PC-9 (cell line): Measurements from ENCODE around the gene LDLRAD3. TPM values are rescaled to one million over a fixed set of nuclear protein-coding genes. Genes with fewer than 3 reads are reported as not detected.

ENCODE experiments used
- BruUV-seq: library from RNA; stranded (reverse); fragments of 400-500 nt; replicated peaks from 2 replicates; lab custom pipeline; 2021; lab: Mats Ljungman, UMichigan
- CTCF ChIA-PET: fragments of 300-600 bp; sonication (Branson Sonifier 250); formaldehyde crosslinking; loops from one replicate; lab custom pipeline; 2022; ENCODE audit warnings: antibody characterized with exemption; lab: Charles Lee
- POLR2A ChIA-PET: fragments of 300-600 bp; sonication (Branson Sonifier 250); formaldehyde crosslinking; loops from one replicate; lab custom pipeline; 2022; ENCODE audit warnings: antibody characterized with exemption; ENCODE audit not compliant: unreplicated experiment; lab: Charles Lee
- DNase-seq, 2 experiments: peaks; one replicate each; pipeline versions ENCODE4 v3.0.0 to v3.0.0-alpha.2; 2015 to 2022; ENCODE audit warnings: mixed read lengths in 1 of 2
- H2AFZ ChIP-seq: fragments of 200-600 bp; sonication (generic); 2 replicates; pipeline ENCODE4 v1.8.1; 2017; ENCODE audit warnings: antibody characterized with exemption
- H3F3A ChIP-seq: fragments of 200-600 bp; sonication (generic); 2 replicates; pipeline ENCODE4 v1.8.1; 2017; ENCODE audit warnings: antibody characterized with exemption, mild to moderate bottlenecking, low read depth; ENCODE audit not compliant: insufficient read depth
- H3K27ac ChIP-seq: fragments of 200-600 bp; sonication (generic); 2 replicates; pipeline ENCODE4 v1.6.1; 2016; ENCODE audit warnings: mixed run types
- H3K27me3 ChIP-seq: fragments of 200-600 bp; sonication (generic); 2 replicates; pipeline ENCODE4 v1.6.1; 2016; ENCODE audit warnings: low read depth, mixed run types; ENCODE audit not compliant: insufficient read depth
- H3K36me3 ChIP-seq: fragments of 200-600 bp; sonication (generic); 2 replicates; pipeline ENCODE4 v1.6.1; 2016; ENCODE audit warnings: low read depth, mixed run types
- H3K4me1 ChIP-seq: fragments of 200-600 bp; sonication (generic); replicated peaks from 2 replicates; pipeline ENCODE4 v1.6.1; 2016; ENCODE audit warnings: mixed run types; ENCODE audit not compliant: insufficient read depth
- H3K4me2 ChIP-seq: fragments of 200-600 bp; sonication (generic); 2 replicates; pipeline ENCODE4 v1.6.1; 2017; ENCODE audit warnings: mixed run types
- H3K4me3 ChIP-seq: fragments of 200-600 bp; sonication (generic); 2 replicates; pipeline ENCODE4 v1.6.1; 2016; ENCODE audit warnings: mixed run types
- H3K79me2 ChIP-seq: fragments of 200-600 bp; sonication (generic); 2 replicates; pipeline ENCODE4 v1.6.1; 2017; ENCODE audit warnings: low read depth, mixed run types
- H3K9me2 ChIP-seq: fragments of 200-600 bp; sonication (generic); 2 replicates; pipeline ENCODE4 v1.8.1; 2017; ENCODE audit warnings: mild to moderate bottlenecking; ENCODE audit not compliant: insufficient read depth
- H3K9me3 ChIP-seq: fragments of 200-600 bp; sonication (generic); 2 replicates; pipeline ENCODE4 v1.8.1; 2016; ENCODE audit warnings: low read depth; ENCODE audit not compliant: insufficient read depth
- H4K20me1 ChIP-seq: fragments of 200-600 bp; sonication (generic); 2 replicates; pipeline ENCODE4 v1.8.1; 2017; ENCODE audit not compliant: insufficient read depth
- EZH2 ChIP-seq: fragments of 200-600 bp; sonication (generic); IDR thresholded peaks from 2 replicates; pipeline ENCODE4 v1.8.0; 2017; ENCODE audit warnings: antibody characterized with exemption, low read depth
- intact Hi-C: fragments of 100-400 bp; cut with micrococcal nuclease; formaldehyde crosslinking; loops from one replicate; pipeline ENCODE4 v1.10.0; 2022; ENCODE audit not compliant: unreplicated experiment
- total RNA-seq: library from RNA; stranded (reverse); gene quantifications from 2 replicates; pipeline ENCODE4 v1.2.3, GENCODE V29; 2021
- TF ChIP-seq, protein P1 (sequence below): fragments of 200-600 bp; sonication (generic); conservative IDR thresholded peaks from 2 replicates; pipeline ENCODE4 v1.6.1; 2017; ENCODE audit warnings: mixed run types, antibody characterized with exemption, mild to moderate bottlenecking, moderate library complexity

Gene LDLRAD3
- total RNA-seq, 1 experiment from 2014 or later, result 15.9 TPM

DNA sequence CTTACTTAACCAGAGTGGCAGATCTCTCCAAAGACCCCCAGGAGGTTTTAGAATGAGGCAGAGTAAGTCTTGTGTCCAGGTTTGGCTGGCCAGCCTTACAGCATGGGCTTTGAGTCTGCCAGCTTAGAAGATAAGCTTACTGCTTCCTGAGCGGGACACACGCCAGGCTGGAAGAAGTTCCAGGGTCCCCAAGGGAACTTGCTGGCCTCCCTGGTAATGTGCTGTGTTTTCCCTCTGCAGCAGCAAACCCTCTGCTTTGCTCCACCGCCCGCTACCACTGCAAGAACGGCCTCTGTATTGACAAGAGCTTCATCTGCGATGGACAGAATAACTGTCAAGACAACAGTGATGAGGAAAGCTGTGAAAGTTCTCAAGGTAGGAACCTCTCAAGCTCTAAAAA lies 154.2 kb downstream of the LDLRAD3 start:
- DNase-seq, result no peak
- Histone ChIP-seq H3K36me3 (0 out of 2 replicates have a peak, but pooled peaks cover 17% of the 10 kb centered on the region), H3K4me1 (no peaks in the 10 kb centered on the region), H3K4me2 (no peak overlapping the region), H3K9me3 (no peaks in the 10 kb centered on the region), H3K27ac (no peak overlapping the region), H4K20me1 (no peaks in the 10 kb centered on the region), H3K79me2 (no peaks in the 10 kb centered on the region), H3F3A (no peaks in the 10 kb centered on the region), H3K9me2 (no peaks in the 10 kb centered on the region), H3K4me3 (no peak overlapping the region), H2AFZ (no peak overlapping the region), H3K27me3 (no peaks in the 10 kb centered on the region)
- ChIA-PET POLR2A (no interaction called here), CTCF (no interaction called here)
- intact Hi-C loops, result no loop called here
- BruUV-seq, result no TSS peak
- TF ChIP-seq, protein P1, sequence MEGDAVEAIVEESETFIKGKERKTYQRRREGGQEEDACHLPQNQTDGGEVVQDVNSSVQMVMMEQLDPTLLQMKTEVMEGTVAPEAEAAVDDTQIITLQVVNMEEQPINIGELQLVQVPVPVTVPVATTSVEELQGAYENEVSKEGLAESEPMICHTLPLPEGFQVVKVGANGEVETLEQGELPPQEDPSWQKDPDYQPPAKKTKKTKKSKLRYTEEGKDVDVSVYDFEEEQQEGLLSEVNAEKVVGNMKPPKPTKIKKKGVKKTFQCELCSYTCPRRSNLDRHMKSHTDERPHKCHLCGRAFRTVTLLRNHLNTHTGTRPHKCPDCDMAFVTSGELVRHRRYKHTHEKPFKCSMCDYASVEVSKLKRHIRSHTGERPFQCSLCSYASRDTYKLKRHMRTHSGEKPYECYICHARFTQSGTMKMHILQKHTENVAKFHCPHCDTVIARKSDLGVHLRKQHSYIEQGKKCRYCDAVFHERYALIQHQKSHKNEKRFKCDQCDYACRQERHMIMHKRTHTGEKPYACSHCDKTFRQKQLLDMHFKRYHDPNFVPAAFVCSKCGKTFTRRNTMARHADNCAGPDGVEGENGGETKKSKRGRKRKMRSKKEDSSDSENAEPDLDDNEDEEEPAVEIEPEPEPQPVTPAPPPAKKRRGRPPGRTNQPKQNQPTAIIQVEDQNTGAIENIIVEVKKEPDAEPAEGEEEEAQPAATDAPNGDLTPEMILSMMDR, result no peak
- no peak for TF ChIP-seq EZH2

DNA sequence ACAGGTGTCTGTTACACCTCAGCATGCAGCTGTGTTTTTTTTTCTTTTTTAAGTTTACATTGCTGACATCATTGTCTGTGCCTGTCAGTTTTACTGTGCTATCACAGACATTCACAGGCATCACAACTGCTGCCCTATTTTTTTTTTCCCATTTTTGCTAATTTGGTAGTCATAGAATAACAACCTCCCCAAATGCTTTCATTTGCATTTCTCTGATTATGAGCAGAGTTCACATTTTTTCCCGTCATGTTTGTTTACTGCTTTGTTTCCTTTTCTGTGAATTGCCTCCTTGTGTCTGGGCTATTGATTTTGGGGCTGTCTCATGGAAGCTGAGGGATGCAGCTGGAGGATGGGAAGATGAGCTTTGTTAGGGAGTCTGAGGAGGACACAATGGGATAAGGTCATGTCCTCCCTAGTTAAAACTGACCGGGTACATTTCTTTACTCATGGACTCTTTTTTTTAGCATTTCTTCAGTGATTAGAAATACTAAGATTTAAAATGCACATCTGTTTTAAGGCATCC lies 155.1 kb downstream of the LDLRAD3 start:
- Histone ChIP-seq H3K4me1 (no peaks in the 10 kb centered on the region), H3K36me3 (0 out of 2 replicates have a peak, but pooled peaks cover 17% of the 10 kb centered on the region), H3K27ac (no peak overlapping the region), H3K9me2 (no peaks in the 10 kb centered on the region), H3K79me2 (no peaks in the 10 kb centered on the region), H3K9me3 (no peaks in the 10 kb centered on the region), H3F3A (no peaks in the 10 kb centered on the region), H3K4me3 (no peak overlapping the region), H4K20me1 (no peaks in the 10 kb centered on the region), H2AFZ (no peak overlapping the region), H3K4me2 (no peak overlapping the region), H3K27me3 (no peaks in the 10 kb centered on the region)
- ChIA-PET POLR2A (no interaction called here), CTCF (interaction anchor here (1.1 kb wide), 1 partner anchor 276 kb away, joined by 4 read pairs; no protein-coding TSS in a partner anchor)
- no peak for DNase-seq
- BruUV-seq, result no TSS peak
- intact Hi-C loops, result no loop called here
- TF ChIP-seq, protein P1, result no peak
- no peak for TF ChIP-seq EZH2

DNA sequence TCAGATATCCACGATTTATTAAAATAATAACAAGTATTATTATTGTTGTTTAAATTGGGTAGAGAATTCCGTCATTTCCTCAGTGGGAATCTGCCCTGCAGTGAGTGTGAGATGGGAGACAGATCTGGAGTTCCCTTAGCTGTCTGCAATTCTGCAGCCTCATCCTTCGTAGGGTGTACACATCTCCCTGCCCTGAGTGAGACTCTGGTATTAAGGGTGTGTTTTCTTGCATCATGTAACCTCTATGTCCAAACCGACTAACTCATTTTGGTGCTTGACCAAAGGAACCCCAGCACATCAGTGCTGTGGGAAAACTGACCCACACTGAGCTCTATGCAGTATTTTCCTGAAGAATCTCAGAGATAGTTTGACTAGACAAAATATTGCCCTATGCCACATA lies 157.6 kb downstream of the LDLRAD3 start:
- H3K36me3 ChIP-seq, result 0 out of 2 replicates have a peak, but pooled peaks cover 17% of the 10 kb centered on the region
- H3K9me2 ChIP-seq, result no peaks in the 10 kb centered on the region
- H3K4me3 ChIP-seq, result no peak overlapping the region
- no peaks in the 10 kb centered on the region for H3K9me3 ChIP-seq
- intact Hi-C loops, result no loop called here
- no TSS peak for BruUV-seq
- TF ChIP-seq, protein P1, result no peak
- TF ChIP-seq EZH2, result no peak
- H3K27me3 ChIP-seq, result no peaks in the 10 kb centered on the region
- H3F3A ChIP-seq, result no peaks in the 10 kb centered on the region
- H2AFZ ChIP-seq, result no peak overlapping the region
- H3K79me2 ChIP-seq, result no peaks in the 10 kb centered on the region
- ChIA-PET CTCF (no interaction called here), POLR2A (no interaction called here)
- no peaks in the 10 kb centered on the region for H3K4me1 ChIP-seq
- no peak overlapping the region for H3K4me2 ChIP-seq
- no peak for DNase-seq
- H4K20me1 ChIP-seq, result no peaks in the 10 kb centered on the region
- H3K27ac ChIP-seq, result no peak overlapping the region
